Spleen (tissue), 7 donors: ENCODE measurements around the gene NELFA.

Source experiments
- CTCF ChIP-seq, 11 experiments: fragments of 200-600 bp in 7 of 11; fragments of 450-650 bp in 4 of 11; sonication (generic) in 4 of 11; IDR thresholded peaks in 8 of 11; conservative IDR thresholded peaks in 3 of 11; 1 replicate in 7 of 11; 2 replicates in 4 of 11; pipeline versions ENCODE4 v1.4.0 to v1.8.0; 2016 to 2021; ENCODE audit warnings: antibody characterized with exemption in 11 of 11, inconsistent platforms in 4 of 11, mild to moderate bottlenecking in 1 of 11
- POLR2A ChIP-seq, 3 donors: fragments of 450-650 bp; IDR thresholded peaks; one replicate each; pipeline ENCODE4 v1.5.1; 2017; ENCODE audit warnings: antibody characterized with exemption in 3 of 3, mild to moderate bottlenecking in 1 of 3
- donor health status: DM: no; HTN: no; CAD: no; lungs with moderate emphysema.
- donor health status: DM: no; HTN: no; CAD: no.
- donor health status: DM: no; HTN: no; CAD: no.

- TF ChIP-seq CTCF (IDR thresholded peaks at IDR 0.05 in 8 of 11, conservative IDR thresholded peaks at IDR 0.05 in 3 of 11) (no peak), POLR2A (IDR thresholded peaks at IDR 0.05) (no peak)
These were observed 37.8 kb downstream of the NELFA start for GRCh38 chr4:1970926-1971325.
